ENCODE results near the gene STIMATE.

Gene STIMATE

GRCh38 chr3:52791366-52791765 is 106.0 kb downstream of the STIMATE start:
- DNase-seq (ENCODE audit: low spot score), result no peak

- DNase-seq (ENCODE audit: low spot score), result no peak
Measured at GRCh38 chr3:52790741-52791140, 106.6 kb downstream of the STIMATE start.

DNA sequence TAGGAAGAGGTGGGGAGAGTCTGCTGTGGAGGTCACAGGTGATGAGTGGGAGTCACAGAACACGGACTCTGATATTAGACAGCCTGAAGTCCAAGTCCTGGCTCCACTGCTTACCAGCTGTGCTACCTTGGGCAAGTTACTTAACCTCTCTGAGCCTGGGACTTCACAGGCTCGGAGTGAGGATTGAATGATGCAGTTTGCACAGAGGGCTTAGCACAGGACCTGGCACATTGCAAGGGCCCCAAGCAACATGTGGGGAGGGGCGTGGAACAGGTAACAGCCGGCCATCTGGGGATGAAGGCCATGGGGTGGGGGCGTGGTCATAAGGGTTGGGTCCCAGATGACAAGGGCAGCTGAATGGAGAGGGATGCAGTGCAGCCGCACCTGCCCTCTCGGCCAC is 107.0 kb downstream of the STIMATE start:
- no peak for DNase-seq (ENCODE audit: low spot score)

DNA sequence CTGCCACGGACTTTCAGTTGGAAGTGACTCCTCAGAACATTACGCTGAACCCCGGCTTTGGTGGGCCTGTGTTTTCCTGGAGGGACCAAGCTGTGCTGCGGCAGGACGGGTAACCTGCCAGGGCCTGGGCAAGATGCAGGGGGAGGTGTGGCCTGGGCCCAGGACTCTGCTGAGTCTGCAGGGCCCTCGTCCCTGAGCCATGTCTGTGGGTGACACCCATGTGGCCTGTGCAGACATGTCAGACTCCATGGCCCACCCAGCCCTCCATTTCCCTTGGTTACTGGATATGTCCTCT is 107.7 kb downstream of the STIMATE start:
- no peak for DNase-seq (ENCODE audit: low spot score)

DNA sequence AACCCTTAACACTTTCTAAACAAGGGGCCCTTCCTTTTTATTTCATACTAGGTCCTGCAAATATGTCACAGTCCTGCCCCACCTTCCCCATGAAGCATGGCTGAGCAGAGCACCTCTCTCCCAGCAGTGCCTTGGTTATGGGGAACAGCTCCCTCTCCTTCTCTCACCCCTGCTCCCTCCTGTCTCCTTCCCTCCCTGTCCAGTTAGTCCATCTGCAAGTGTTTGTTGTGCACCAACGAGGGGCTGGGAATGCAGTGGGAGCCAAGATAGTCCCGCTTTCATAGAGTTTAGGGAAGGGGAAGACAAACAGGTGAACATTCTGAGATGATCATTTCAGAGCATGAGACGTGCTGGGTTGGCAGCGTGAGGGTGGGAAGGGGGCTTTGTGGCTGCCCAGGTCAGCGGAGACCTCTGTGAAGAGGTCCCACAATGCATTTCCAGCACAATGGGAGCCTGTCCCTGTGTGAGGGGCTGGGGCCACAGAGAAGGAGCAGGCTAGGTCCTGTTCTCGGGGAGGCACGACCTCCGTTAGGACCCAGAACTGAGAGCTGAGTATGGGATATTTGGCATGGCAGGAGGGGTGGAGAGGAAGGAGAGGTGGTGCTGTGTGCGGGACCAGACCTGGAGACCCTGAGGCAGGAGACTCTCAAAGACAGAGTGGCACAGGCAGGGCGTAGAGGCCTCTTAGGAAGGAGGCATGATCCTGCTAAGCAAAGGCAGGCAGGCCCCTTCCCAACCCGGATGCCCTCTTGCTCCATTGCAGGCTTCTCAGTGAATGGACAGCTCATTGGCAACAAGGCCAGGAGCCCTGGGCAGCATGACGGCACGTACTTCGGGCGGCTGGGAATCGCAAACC is 108.2 kb downstream of the STIMATE start:
- DNase-seq (ENCODE audit: low spot score), result no peak

- DNase-seq (ENCODE audit: low spot score), result no peak
Measured at GRCh38 chr3:52787672-52788625, 109.4 kb downstream of the STIMATE start.

- DNase-seq (ENCODE audit: low spot score), result no peak
Measured at GRCh38 chr3:52787246-52787645, 110.1 kb downstream of the STIMATE start.
